ENCODE measurements around the gene AK1. TPM values are rescaled to one million over a fixed set of nuclear protein-coding genes. Genes with fewer than 3 reads are reported as not detected.

The AK1 gene
- total RNA-seq, 1 experiment from 2014 or later, result 39.2 TPM

DNA sequence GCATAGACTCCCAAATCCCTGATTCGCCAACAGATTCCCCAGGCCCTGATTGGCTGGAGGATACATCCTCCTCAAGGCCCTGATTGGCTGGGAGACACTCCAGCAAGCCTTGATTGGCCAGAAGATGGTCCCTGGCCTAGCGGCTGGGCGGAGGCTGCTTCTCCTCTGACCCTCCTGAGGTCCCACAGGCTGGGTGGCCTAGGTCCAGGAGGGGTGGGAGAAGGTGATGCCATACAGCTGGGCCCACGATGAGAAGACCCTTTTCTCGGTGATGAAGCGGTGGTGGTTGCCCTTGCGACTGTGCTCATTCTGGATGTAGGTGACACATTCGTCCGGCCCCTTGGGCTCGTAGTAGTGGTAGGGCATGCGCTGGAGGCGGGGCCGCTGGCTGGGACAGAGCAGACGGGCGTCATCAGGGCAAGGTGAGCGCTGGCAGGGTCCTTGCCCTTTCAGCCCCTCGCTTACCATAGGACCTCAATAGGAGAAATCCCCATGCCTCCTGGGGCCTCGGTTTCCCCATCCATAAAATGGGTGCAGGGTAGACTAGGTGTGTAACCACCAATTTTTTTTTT is 9.0 kb upstream of the AK1 start:
- ChIA-PET POLR2A (no interaction called here), CTCF (no interaction called here)
- TF ChIP-seq, protein P1, sequence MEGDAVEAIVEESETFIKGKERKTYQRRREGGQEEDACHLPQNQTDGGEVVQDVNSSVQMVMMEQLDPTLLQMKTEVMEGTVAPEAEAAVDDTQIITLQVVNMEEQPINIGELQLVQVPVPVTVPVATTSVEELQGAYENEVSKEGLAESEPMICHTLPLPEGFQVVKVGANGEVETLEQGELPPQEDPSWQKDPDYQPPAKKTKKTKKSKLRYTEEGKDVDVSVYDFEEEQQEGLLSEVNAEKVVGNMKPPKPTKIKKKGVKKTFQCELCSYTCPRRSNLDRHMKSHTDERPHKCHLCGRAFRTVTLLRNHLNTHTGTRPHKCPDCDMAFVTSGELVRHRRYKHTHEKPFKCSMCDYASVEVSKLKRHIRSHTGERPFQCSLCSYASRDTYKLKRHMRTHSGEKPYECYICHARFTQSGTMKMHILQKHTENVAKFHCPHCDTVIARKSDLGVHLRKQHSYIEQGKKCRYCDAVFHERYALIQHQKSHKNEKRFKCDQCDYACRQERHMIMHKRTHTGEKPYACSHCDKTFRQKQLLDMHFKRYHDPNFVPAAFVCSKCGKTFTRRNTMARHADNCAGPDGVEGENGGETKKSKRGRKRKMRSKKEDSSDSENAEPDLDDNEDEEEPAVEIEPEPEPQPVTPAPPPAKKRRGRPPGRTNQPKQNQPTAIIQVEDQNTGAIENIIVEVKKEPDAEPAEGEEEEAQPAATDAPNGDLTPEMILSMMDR (IDR thresholded peaks at IDR 0.05; ENCODE audit: insufficient read depth in 1 of 2, low read depth in 1 of 2, low read length in 1 of 2, severe bottlenecking in 1 of 2, unreplicated experiment in 1 of 2), result no peak
- H3K27me3 Mint-ChIP-seq (ENCODE audit: insufficient read depth, unreplicated experiment), result no peaks in the 10 kb centered on the region
- Histone ChIP-seq H3K36me3 (ENCODE audit: control insufficient read depth, insufficient read depth, low read length) (0 out of 2 replicates have a peak, but pooled peaks cover 3% of the 10 kb centered on the region), H3K27me3 (replicated peaks; ENCODE audit: control insufficient read depth, insufficient read depth, low read length) (no peaks in the 10 kb centered on the region), H3K9me3 (no peaks in the 10 kb centered on the region), H3K4me3 (ENCODE audit: low read depth, low read length) (no peak overlapping the region), H3K4me1 (no peaks in the 10 kb centered on the region)
- H3K36me3 Mint-ChIP-seq (ENCODE audit: insufficient read depth, unreplicated experiment), result peaks cover 22% of the 10 kb centered on the region
- no peak for DNase-seq
- peaks cover 5% of the 10 kb centered on the region for H3K9me3 Mint-ChIP-seq (ENCODE audit: unreplicated experiment)
- H3K27ac Mint-ChIP-seq (ENCODE audit: unreplicated experiment), result no peak overlapping the region
- peaks cover 4% of the 10 kb centered on the region for H3K4me1 Mint-ChIP-seq (ENCODE audit: low read depth, unreplicated experiment)
- H3K4me3 Mint-ChIP-seq (ENCODE audit: unreplicated experiment), result no peak overlapping the region
- intact Hi-C loops (cut with micrococcal nuclease; ENCODE audit: unreplicated experiment), result no loop called here
- BruUV-seq (replicated peaks), result no TSS peak

DNA sequence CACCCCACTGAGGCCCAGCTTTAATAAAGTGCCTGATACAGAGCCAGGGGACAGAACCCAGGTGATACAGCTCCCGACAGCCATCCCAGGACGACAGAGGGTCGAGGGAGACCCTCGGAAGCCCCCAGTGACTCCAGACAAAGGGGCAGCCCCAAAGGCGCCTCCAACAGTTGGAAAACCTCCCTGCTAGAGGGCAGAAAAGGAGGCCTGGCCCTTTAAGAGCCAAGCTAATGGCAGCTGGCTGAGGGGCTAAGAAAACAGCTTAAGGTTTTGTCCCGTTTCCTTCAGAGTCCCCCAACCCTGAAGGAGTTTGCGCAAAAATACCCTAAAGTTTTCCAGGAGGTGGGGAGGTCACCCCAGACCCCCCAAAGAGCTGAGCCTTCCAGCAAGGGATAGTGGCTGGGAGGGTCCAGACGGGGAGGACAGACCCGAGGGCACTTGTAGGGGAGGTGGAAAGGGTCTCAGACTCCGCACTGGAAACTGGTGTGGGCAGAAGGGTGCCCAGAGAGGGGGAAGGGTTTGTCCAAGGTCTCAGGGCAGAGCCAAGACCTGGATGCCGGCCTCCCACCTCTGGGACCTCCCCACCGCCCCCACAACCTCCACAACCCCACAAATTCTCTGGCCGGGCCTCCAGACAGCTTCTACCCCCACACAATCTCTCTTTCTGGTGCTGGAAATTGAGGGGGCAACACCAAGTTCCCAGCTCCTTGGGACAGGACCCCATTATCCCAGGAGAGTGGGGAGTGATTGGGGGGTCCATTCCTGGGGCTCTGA is 8.2 kb upstream of the AK1 start:
- no TSS peak for BruUV-seq (replicated peaks)
- Mint-ChIP-seq H3K27ac (ENCODE audit: unreplicated experiment) (no peak overlapping the region), H3K36me3 (ENCODE audit: insufficient read depth, unreplicated experiment) (peaks cover 18% of the 10 kb centered on the region), H3K27me3 (ENCODE audit: insufficient read depth, unreplicated experiment) (no peaks in the 10 kb centered on the region), H3K9me3 (ENCODE audit: unreplicated experiment) (no peaks in the 10 kb centered on the region), H3K4me1 (ENCODE audit: low read depth, unreplicated experiment) (no peaks in the 10 kb centered on the region), H3K4me3 (ENCODE audit: unreplicated experiment) (no peak overlapping the region)
- no peaks in the 10 kb centered on the region for H3K27me3 ChIP-seq (replicated peaks; ENCODE audit: control insufficient read depth, insufficient read depth, low read length)
- no peaks in the 10 kb centered on the region for H3K9me3 ChIP-seq
- DNase-seq, result no peak
- ChIA-PET POLR2A (no interaction called here), CTCF (no interaction called here)
- intact Hi-C loops (cut with micrococcal nuclease; ENCODE audit: unreplicated experiment), result no loop called here
- no peak overlapping the region for H3K4me3 ChIP-seq (ENCODE audit: low read depth, low read length)
- H3K36me3 ChIP-seq (ENCODE audit: control insufficient read depth, insufficient read depth, low read length), result 0 out of 2 replicates have a peak, but pooled peaks cover 3% of the 10 kb centered on the region
- TF ChIP-seq, protein P1 (IDR thresholded peaks at IDR 0.05; ENCODE audit: insufficient read depth in 1 of 2, low read depth in 1 of 2, low read length in 1 of 2, severe bottlenecking in 1 of 2, unreplicated experiment in 1 of 2), result no peak
- no peaks in the 10 kb centered on the region for H3K4me1 ChIP-seq

GRCh38 chr9:127884976-127885490 is 7.6 kb upstream of the AK1 start:
- no peaks in the 10 kb centered on the region for H3K9me3 ChIP-seq
- CTCF ChIA-PET, result no interaction called here
- no peak overlapping the region for H3K27ac Mint-ChIP-seq (ENCODE audit: unreplicated experiment)
- H3K9me3 Mint-ChIP-seq (ENCODE audit: unreplicated experiment), result no peaks in the 10 kb centered on the region
- no peak overlapping the region for H3K4me3 Mint-ChIP-seq (ENCODE audit: unreplicated experiment)
- DNase-seq, result no peak
- H3K27me3 Mint-ChIP-seq (ENCODE audit: insufficient read depth, unreplicated experiment), result no peaks in the 10 kb centered on the region
- H3K27me3 ChIP-seq (replicated peaks; ENCODE audit: control insufficient read depth, insufficient read depth, low read length), result no peaks in the 10 kb centered on the region
- no TSS peak for BruUV-seq (replicated peaks)
- peaks cover 13% of the 10 kb centered on the region for H3K36me3 Mint-ChIP-seq (ENCODE audit: insufficient read depth, unreplicated experiment)
- intact Hi-C loops (cut with micrococcal nuclease; ENCODE audit: unreplicated experiment), result no loop called here
- TF ChIP-seq, protein P1 (IDR thresholded peaks at IDR 0.05; ENCODE audit: insufficient read depth in 1 of 2, low read depth in 1 of 2, low read length in 1 of 2, severe bottlenecking in 1 of 2, unreplicated experiment in 1 of 2), result no peak
- POLR2A ChIA-PET, result interaction anchor here (0.5 kb wide), 1 partner anchor 32 kb away, joined by 7 read pairs; the partner anchor contains the start of gene ST6GALNAC4
- no peaks in the 10 kb centered on the region for H3K4me1 ChIP-seq
- H3K4me3 ChIP-seq (ENCODE audit: low read depth, low read length), result no peak overlapping the region
- H3K4me1 Mint-ChIP-seq (ENCODE audit: low read depth, unreplicated experiment), result no peaks in the 10 kb centered on the region
- H3K36me3 ChIP-seq (ENCODE audit: control insufficient read depth, insufficient read depth, low read length), result 0 out of 2 replicates have a peak, but pooled peaks cover 3% of the 10 kb centered on the region
